ENCODE measurements around the gene TSSC4.

The TSSC4 gene

GRCh38 chr11:2446590-2447252 is 46.2 kb downstream of the TSSC4 start:
- TF ChIP-seq, protein P1, sequence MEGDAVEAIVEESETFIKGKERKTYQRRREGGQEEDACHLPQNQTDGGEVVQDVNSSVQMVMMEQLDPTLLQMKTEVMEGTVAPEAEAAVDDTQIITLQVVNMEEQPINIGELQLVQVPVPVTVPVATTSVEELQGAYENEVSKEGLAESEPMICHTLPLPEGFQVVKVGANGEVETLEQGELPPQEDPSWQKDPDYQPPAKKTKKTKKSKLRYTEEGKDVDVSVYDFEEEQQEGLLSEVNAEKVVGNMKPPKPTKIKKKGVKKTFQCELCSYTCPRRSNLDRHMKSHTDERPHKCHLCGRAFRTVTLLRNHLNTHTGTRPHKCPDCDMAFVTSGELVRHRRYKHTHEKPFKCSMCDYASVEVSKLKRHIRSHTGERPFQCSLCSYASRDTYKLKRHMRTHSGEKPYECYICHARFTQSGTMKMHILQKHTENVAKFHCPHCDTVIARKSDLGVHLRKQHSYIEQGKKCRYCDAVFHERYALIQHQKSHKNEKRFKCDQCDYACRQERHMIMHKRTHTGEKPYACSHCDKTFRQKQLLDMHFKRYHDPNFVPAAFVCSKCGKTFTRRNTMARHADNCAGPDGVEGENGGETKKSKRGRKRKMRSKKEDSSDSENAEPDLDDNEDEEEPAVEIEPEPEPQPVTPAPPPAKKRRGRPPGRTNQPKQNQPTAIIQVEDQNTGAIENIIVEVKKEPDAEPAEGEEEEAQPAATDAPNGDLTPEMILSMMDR (IDR thresholded peaks at IDR 0.05; ENCODE audit: low read depth, low read length), result no peak
- Histone ChIP-seq H3K9me3 (ENCODE audit: severe bottlenecking) (peaks cover 4% of the 10 kb centered on the region), H3K27ac (no peak overlapping the region), H3K36me3 (no peaks in the 10 kb centered on the region), H3K27me3 (ENCODE audit: insufficient read depth, low read depth, severe bottlenecking) (peaks cover 90% of the 10 kb centered on the region), H3K4me3 (ENCODE audit: low read depth, low read length) (no peak overlapping the region)
- DNase-seq, result no peak

- no peak for DNase-seq
- no peak overlapping the region for H3K4me3 ChIP-seq (ENCODE audit: low read depth, low read length)
- peaks cover 4% of the 10 kb centered on the region for H3K9me3 ChIP-seq (ENCODE audit: severe bottlenecking)
- TF ChIP-seq, protein P1 (IDR thresholded peaks at IDR 0.05; ENCODE audit: low read depth, low read length), result no peak
- H3K36me3 ChIP-seq, result no peaks in the 10 kb centered on the region
- H3K27me3 ChIP-seq (ENCODE audit: insufficient read depth, low read depth, severe bottlenecking), result peaks cover 90% of the 10 kb centered on the region
- H3K27ac ChIP-seq, result no peak overlapping the region
Observed at GRCh38 chr11:2447253-2447950, 46.9 kb downstream of the TSSC4 start.

DNA sequence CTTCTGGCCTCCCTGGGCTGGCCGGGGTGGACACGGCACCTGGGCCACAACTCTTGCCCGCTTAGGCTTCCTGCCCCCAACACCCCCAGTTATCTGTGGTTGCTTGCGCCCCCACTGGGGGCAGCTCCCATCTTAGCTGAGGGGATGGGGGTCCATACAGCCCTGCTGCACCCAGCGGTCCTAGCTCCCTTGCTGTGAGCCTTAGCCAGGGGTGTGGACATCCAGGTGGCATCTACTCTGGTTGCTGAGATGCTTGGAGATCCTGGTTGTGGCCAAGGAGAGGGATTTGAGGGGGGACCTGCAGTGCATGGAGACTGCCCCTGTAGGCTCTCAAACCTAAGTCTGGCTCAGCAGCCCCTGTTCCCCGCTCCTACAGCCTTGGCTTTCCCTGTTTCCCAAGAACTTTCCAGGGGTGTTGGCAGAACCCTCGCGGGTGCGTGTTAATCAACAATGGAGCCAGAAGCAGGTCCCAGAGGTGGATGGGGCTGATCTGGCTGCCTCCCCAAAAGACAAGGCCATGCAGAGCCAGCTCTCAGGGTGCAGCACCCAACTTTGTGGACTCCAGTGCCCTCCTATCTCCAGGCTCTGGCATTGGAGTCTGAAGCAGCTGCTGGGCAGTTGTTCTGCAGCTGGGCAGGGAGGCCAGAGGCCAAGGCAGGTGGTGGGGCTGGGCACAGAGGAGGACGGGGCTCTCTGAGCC is 47.6 kb downstream of the TSSC4 start:
- TF ChIP-seq, protein P1 (IDR thresholded peaks at IDR 0.05; ENCODE audit: low read depth, low read length), result no peak
- DNase-seq, result no peak
- H3K27me3 ChIP-seq (ENCODE audit: insufficient read depth, low read depth, severe bottlenecking), result peaks cover 90% of the 10 kb centered on the region
- no peaks in the 10 kb centered on the region for H3K9me3 ChIP-seq (ENCODE audit: severe bottlenecking)
- no peak overlapping the region for H3K27ac ChIP-seq
- no peaks in the 10 kb centered on the region for H3K36me3 ChIP-seq
- no peak overlapping the region for H3K4me3 ChIP-seq (ENCODE audit: low read depth, low read length)

- TF ChIP-seq, protein P1 (IDR thresholded peaks at IDR 0.05; ENCODE audit: low read depth, low read length), result no peak
- Histone ChIP-seq H3K27ac (no peak overlapping the region), H3K36me3 (no peaks in the 10 kb centered on the region), H3K27me3 (ENCODE audit: insufficient read depth, low read depth, severe bottlenecking) (peaks cover 86% of the 10 kb centered on the region), H3K4me3 (ENCODE audit: low read depth, low read length) (no peak overlapping the region), H3K9me3 (ENCODE audit: severe bottlenecking) (no peaks in the 10 kb centered on the region)
- DNase-seq, result no peak
Observed at GRCh38 chr11:2448661-2449547, 48.4 kb downstream of the TSSC4 start.

GRCh38 chr11:2449548-2450320 is 49.2 kb downstream of the TSSC4 start:
- Histone ChIP-seq H3K27ac (no peak overlapping the region), H3K27me3 (ENCODE audit: insufficient read depth, low read depth, severe bottlenecking) (peaks cover 89% of the 10 kb centered on the region), H3K36me3 (no peaks in the 10 kb centered on the region), H3K9me3 (ENCODE audit: severe bottlenecking) (no peaks in the 10 kb centered on the region), H3K4me3 (ENCODE audit: low read depth, low read length) (no peak overlapping the region)
- no peak for DNase-seq
- TF ChIP-seq, protein P1 (IDR thresholded peaks at IDR 0.05; ENCODE audit: low read depth, low read length), result no peak

Measured in WERI-Rb-1 (cell line).